Liver (tissue), 9 donors: ENCODE measurements around the gene CLDN6. TPM values are rescaled to one million over a fixed set of nuclear protein-coding genes. Genes with fewer than 3 reads are reported as not detected.

Experiments
- DNase-seq: peaks from one replicate; pipeline ENCODE4 v3.0.0-alpha.2; 2017; ENCODE audit warnings: low spot score
- H3K27ac ChIP-seq, 2 donors: one replicate each; pipeline ENCODE4 v1.7.0; 2013; ENCODE audit warnings: inconsistent platforms in 2 of 2, low read length in 2 of 2, control low read depth in 1 of 2, low read depth in 1 of 2, mild to moderate bottlenecking in 1 of 2
- H3K27me3 ChIP-seq, 4 donors: one replicate each; pipeline versions ENCODE4 v1.6.1 to v1.7.0; 2013; ENCODE audit warnings: low read length in 3 of 4, inconsistent platforms in 1 of 4, mild to moderate bottlenecking in 1 of 4, moderate library complexity in 1 of 4; ENCODE audit not compliant: control insufficient read depth in 4 of 4, insufficient read depth in 4 of 4
- H3K36me3 ChIP-seq, 4 donors: one replicate each; pipeline versions ENCODE4 v1.6.1 to v1.7.0; 2013; ENCODE audit warnings: low read length in 3 of 4, mild to moderate bottlenecking in 3 of 4, low read depth in 1 of 4, moderate library complexity in 1 of 4; ENCODE audit not compliant: control insufficient read depth in 4 of 4, insufficient read depth in 3 of 4
- H3K4me1 ChIP-seq, 4 donors: one replicate each; pipeline versions ENCODE4 v1.6.1 to v1.7.0; 2013; ENCODE audit warnings: low read length in 3 of 4, mild to moderate bottlenecking in 3 of 4, moderate library complexity in 1 of 4; ENCODE audit not compliant: control insufficient read depth in 4 of 4, insufficient read depth in 4 of 4
- H3K4me3 ChIP-seq, 3 donors: one replicate each; pipeline versions ENCODE4 v1.6.1 to v1.7.0; 2013; ENCODE audit warnings: low read length in 3 of 3, control low read depth in 1 of 3, low read depth in 1 of 3, mild to moderate bottlenecking in 1 of 3
- H3K9ac ChIP-seq, 2 donors: one replicate each; pipeline ENCODE4 v1.7.0; 2013; ENCODE audit warnings: low read length in 2 of 2, mild to moderate bottlenecking in 2 of 2, moderate library complexity in 2 of 2, control low read depth in 1 of 2, low read depth in 1 of 2
- H3K9me3 ChIP-seq, 4 donors: one replicate each; pipeline versions ENCODE4 v1.6.1 to v1.7.0; 2013; ENCODE audit warnings: low read length in 3 of 4; ENCODE audit not compliant: control insufficient read depth in 4 of 4
- ATF3 ChIP-seq: IDR thresholded peaks from 2 replicates; pipeline ENCODE4 v1.6.1; 2016; ENCODE audit warnings: antibody characterized with exemption
- FOXA1 ChIP-seq: IDR thresholded peaks from 2 replicates; pipeline ENCODE4 v1.6.1; 2016; ENCODE audit warnings: antibody characterized with exemption
- FOXA2 ChIP-seq: IDR thresholded peaks from 2 replicates; pipeline ENCODE4 v1.6.1; 2016; ENCODE audit warnings: antibody characterized with exemption
- GABPA ChIP-seq, 2 donors: IDR thresholded peaks in 1 of 2; conservative IDR thresholded peaks in 1 of 2; 2 replicates each; pipeline ENCODE4 v1.6.1; 2016; ENCODE audit warnings: antibody characterized with exemption in 2 of 2, mild to moderate bottlenecking in 1 of 2, moderate library complexity in 1 of 2
- HNF4A ChIP-seq, 2 donors: conservative IDR thresholded peaks; 2 replicates each; pipeline ENCODE4 v1.6.1; 2016; ENCODE audit warnings: antibody characterized with exemption in 2 of 2, mild to moderate bottlenecking in 2 of 2
- HNF4G ChIP-seq: IDR thresholded peaks from 2 replicates; pipeline ENCODE4 v1.6.1; 2016; ENCODE audit warnings: antibody characterized with exemption
- JUND ChIP-seq, 2 donors: IDR thresholded peaks; 2 replicates each; pipeline ENCODE4 v1.6.1; 2016; ENCODE audit warnings: antibody characterized with exemption in 2 of 2
- NR2F2 ChIP-seq: IDR thresholded peaks from 2 replicates; pipeline ENCODE4 v1.6.1; 2016; ENCODE audit warnings: antibody characterized with exemption
- RXRA ChIP-seq, 2 donors: IDR thresholded peaks; 2 replicates each; pipeline ENCODE4 v1.6.1; 2017 to 2018; ENCODE audit warnings: antibody characterized with exemption in 2 of 2, mild to moderate bottlenecking in 1 of 2
- SP1 ChIP-seq: IDR thresholded peaks from 2 replicates; pipeline ENCODE4 v1.6.1; 2018; ENCODE audit warnings: antibody characterized with exemption, mild to moderate bottlenecking
- TAF1 ChIP-seq: conservative IDR thresholded peaks from 2 replicates; pipeline ENCODE4 v1.6.1; 2016; ENCODE audit warnings: antibody characterized with exemption, mild to moderate bottlenecking
- YY1 ChIP-seq: IDR thresholded peaks from 2 replicates; pipeline ENCODE4 v1.6.1; 2016; ENCODE audit warnings: antibody characterized with exemption, mild to moderate bottlenecking
- ZBTB33 ChIP-seq: IDR thresholded peaks from 2 replicates; pipeline ENCODE4 v1.6.1; 2016; ENCODE audit warnings: antibody characterized with exemption
- WGBS: extraction: QIAGEN DNeasy Blood & Tissue Kit; methylation state at CpG from one replicate; pipeline ENCODE4 v1.1.7; 2013; 5-methylcytosine and 5-hydroxymethylcytosine counted together
- polyA plus RNA-seq, 2 donors: library from polyadenylated mRNA; stranded (reverse) in 1 of 2; unstranded in 1 of 2; fragments of 200-250 nt in 1 of 2; fragments of >200 nt in 1 of 2; fragmentation: Nextera tagmentation in 1 of 2; extraction: Ambion mirVana in 1 of 2; gene quantifications; one replicate each; pipeline versions ENCODE4 v1.2.1 to v1.2.3, GENCODE V29; 2013 to 2015
- total RNA-seq, 2 donors: library from RNA; depleted of rRNA; stranded (reverse); fragments of >200 nt; gene quantifications; one replicate each; pipeline ENCODE4 v1.2.3, GENCODE V29; 2014
- TF ChIP-seq, protein P1 (sequence below): fragments of 150-350 bp; IDR thresholded peaks from 2 replicates; pipeline ENCODE4 v1.5.1; 2017; ENCODE audit warnings: improper control_type of control experiment, low read depth, low read length; ENCODE audit not compliant: missing input control
- donor health status: healthy.
- donor health status: healthy.
- donor health status: healthy.
- donor health status: healthy.
- donor health status: healthy.

Gene CLDN6
- total and polyA plus RNA-seq, 4 donors, result 0.75 TPM; not detected in 3

DNA sequence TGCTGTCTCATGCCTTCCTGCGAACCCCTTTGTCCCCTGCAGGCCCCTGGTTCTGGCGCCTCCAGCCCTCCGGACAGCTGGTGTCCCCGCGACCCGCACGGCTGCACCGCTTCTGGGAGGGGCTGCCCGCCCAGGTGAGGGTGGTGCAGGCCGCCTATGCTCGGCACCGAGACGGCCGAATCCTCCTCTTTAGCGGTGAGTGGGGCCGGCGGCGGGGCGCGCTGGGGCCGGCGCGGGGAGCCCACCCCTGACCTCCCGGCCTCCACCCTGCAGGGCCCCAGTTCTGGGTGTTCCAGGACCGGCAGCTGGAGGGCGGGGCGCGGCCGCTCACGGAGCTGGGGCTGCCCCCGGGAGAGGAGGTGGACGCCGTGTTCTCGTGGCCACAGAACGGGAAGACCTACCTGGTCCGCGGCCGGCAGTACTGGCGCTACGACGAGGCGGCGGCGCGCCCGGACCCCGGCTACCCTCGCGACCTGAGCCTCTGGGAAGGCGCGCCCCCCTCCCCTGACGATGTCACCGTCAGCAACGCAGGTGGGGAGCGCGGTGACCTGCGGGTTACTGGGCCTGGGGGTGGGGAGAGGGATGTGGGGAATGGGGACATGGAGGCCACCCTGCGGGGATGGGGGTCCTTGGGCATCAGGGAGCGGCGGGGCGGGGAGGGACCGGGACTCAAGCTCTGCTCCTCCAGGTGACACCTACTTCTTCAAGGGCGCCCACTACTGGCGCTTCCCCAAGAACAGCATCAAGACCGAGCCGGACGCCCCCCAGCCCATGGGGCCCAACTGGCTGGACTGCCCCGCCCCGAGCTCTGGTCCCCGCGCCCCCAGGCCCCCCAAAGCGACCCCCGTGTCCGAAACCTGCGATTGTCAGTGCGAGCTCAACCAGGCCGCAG, 40.4 kb upstream of the CLDN6 start:
- 11% methylated on average over 77 of the region's 77 CpGs for WGBS
- DNase-seq, result no peak
- peak overlapping the region; percentile 5 to 86 for H3K27ac ChIP-seq
- peaks cover 6 to 18% (median 18%) of the 10 kb centered on the region in 4 donors for H3K4me1 ChIP-seq
- H3K36me3 ChIP-seq, result peaks cover 0 to 2% (median 0%) of the 10 kb centered on the region in 4 donors
- peak overlapping the region in 1 of 2 donors; percentile 69 for H3K9ac ChIP-seq
- H3K27me3 ChIP-seq, result no peaks in the 10 kb centered on the region
- H3K4me3 ChIP-seq, result peak overlapping the region; percentile 8 to 89 (median 65)
- TF ChIP-seq SP1, result no peak
- TF ChIP-seq RXRA (IDR thresholded peaks at IDR 0.05), result no peak
- no peak for TF ChIP-seq GABPA (IDR thresholded peaks at IDR 0.05 in 1 of 2, conservative IDR thresholded peaks at IDR 0.05 in 1 of 2)
- TF ChIP-seq FOXA1, result no peak
- TF ChIP-seq, protein P1, sequence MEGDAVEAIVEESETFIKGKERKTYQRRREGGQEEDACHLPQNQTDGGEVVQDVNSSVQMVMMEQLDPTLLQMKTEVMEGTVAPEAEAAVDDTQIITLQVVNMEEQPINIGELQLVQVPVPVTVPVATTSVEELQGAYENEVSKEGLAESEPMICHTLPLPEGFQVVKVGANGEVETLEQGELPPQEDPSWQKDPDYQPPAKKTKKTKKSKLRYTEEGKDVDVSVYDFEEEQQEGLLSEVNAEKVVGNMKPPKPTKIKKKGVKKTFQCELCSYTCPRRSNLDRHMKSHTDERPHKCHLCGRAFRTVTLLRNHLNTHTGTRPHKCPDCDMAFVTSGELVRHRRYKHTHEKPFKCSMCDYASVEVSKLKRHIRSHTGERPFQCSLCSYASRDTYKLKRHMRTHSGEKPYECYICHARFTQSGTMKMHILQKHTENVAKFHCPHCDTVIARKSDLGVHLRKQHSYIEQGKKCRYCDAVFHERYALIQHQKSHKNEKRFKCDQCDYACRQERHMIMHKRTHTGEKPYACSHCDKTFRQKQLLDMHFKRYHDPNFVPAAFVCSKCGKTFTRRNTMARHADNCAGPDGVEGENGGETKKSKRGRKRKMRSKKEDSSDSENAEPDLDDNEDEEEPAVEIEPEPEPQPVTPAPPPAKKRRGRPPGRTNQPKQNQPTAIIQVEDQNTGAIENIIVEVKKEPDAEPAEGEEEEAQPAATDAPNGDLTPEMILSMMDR, result no peak
- no peaks in the 10 kb centered on the region for H3K9me3 ChIP-seq

GRCh38 chr16:3057181-3058138, 39.5 kb upstream of the CLDN6 start:
- H3K9me3 ChIP-seq, result no peaks in the 10 kb centered on the region
- no peak overlapping the region for H3K9ac ChIP-seq
- TF ChIP-seq ATF3 (no peak), YY1 (no peak), NR2F2 (no peak), JUND (IDR thresholded peaks at IDR 0.05) (no peak), FOXA2 (no peak)
- peaks cover 6 to 18% (median 18%) of the 10 kb centered on the region in 4 donors for H3K4me1 ChIP-seq
- H3K27ac ChIP-seq, result no peak overlapping the region
- H3K36me3 ChIP-seq, result peaks cover 0 to 2% (median 0%) of the 10 kb centered on the region in 4 donors
- peak overlapping the region in 1 of 3 donors; percentile 89 for H3K4me3 ChIP-seq
- DNase-seq, result no peak
- 91% methylated on average over 22 of the region's 22 CpGs for WGBS
- H3K27me3 ChIP-seq, result no peaks in the 10 kb centered on the region

GRCh38 chr16:3056336-3057180, 38.6 kb upstream of the CLDN6 start:
- no peak for DNase-seq
- no peaks in the 10 kb centered on the region for H3K9me3 ChIP-seq
- peaks cover 6 to 18% (median 18%) of the 10 kb centered on the region in 4 donors for H3K4me1 ChIP-seq
- TF ChIP-seq TAF1, result no peak
- TF ChIP-seq ZBTB33, result no peak
- no peak for TF ChIP-seq HNF4G
- TF ChIP-seq RXRA (IDR thresholded peaks at IDR 0.05), result no peak
- TF ChIP-seq FOXA2, result no peak
- no peak for TF ChIP-seq YY1
- TF ChIP-seq, protein P1, result no peak
- no peak for TF ChIP-seq GABPA (IDR thresholded peaks at IDR 0.05 in 1 of 2, conservative IDR thresholded peaks at IDR 0.05 in 1 of 2)
- TF ChIP-seq FOXA1, result no peak
- no peak for TF ChIP-seq HNF4A (conservative IDR thresholded peaks at IDR 0.05)
- H3K27me3 ChIP-seq, result no peaks in the 10 kb centered on the region
- no peak overlapping the region for H3K9ac ChIP-seq
- 88% methylated on average over 19 of the region's 19 CpGs for WGBS
- no peak overlapping the region for H3K27ac ChIP-seq
- peaks cover 0 to 2% (median 0%) of the 10 kb centered on the region in 4 donors for H3K36me3 ChIP-seq
- no peak overlapping the region for H3K4me3 ChIP-seq
